C4-2B (cell line): ENCODE measurements around the gene ADCY9.

ENCODE experiments used
- ZFX ChIP-seq: fragments of 450-650 bp; IDR thresholded peaks from 2 replicates; pipeline ENCODE4 v1.6.1; 2017
- TF ChIP-seq, protein P1 (sequence below): fragments of 450-650 bp; conservative IDR thresholded peaks from 2 replicates; pipeline ENCODE4 v1.5.1; 2017; ENCODE audit warnings: mild to moderate bottlenecking

DNA sequence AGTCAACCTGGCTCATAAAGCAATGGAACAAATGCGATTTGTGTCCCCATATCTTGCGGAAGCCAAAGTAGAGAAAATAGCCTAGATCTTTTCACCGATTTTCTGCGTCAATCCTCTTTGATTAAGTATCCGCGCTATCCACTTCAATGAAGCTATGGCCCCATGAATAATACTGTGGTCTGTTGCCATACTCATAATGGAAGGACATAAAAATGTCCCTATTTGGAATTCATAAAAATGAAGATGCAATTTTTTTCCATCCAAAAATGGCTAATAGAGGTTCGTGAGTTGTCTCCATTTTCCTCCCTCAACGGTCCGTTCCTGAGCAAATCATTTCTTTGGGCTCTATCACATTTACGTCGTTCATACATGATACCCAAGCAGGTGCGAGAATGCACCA, 25.4 kb upstream of the ADCY9 start:
- TF ChIP-seq, protein P1, sequence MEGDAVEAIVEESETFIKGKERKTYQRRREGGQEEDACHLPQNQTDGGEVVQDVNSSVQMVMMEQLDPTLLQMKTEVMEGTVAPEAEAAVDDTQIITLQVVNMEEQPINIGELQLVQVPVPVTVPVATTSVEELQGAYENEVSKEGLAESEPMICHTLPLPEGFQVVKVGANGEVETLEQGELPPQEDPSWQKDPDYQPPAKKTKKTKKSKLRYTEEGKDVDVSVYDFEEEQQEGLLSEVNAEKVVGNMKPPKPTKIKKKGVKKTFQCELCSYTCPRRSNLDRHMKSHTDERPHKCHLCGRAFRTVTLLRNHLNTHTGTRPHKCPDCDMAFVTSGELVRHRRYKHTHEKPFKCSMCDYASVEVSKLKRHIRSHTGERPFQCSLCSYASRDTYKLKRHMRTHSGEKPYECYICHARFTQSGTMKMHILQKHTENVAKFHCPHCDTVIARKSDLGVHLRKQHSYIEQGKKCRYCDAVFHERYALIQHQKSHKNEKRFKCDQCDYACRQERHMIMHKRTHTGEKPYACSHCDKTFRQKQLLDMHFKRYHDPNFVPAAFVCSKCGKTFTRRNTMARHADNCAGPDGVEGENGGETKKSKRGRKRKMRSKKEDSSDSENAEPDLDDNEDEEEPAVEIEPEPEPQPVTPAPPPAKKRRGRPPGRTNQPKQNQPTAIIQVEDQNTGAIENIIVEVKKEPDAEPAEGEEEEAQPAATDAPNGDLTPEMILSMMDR: no peak
- TF ChIP-seq ZFX: no peak
